22Rv1 (cell line): ENCODE results near the gene MXI1.

ENCODE experiments used
- H3K27ac ChIP-seq: fragments of 450-650 bp; 2 replicates; pipeline ENCODE4 v1.5.1; 2017
- ZFX ChIP-seq: fragments of 450-650 bp; IDR thresholded peaks from 2 replicates; pipeline ENCODE4 v1.6.1; 2017; ENCODE audit warnings: antibody characterized with exemption, borderline replicate concordance
- TF ChIP-seq, protein P1 (sequence below): fragments of 450-650 bp; IDR thresholded peaks from 2 replicates; pipeline ENCODE4 v1.5.1; 2017; ENCODE audit warnings: mild to moderate bottlenecking

Gene MXI1

GRCh38 chr10:110163841-110164240, 43.6 kb upstream of the MXI1 start:
- TF ChIP-seq, protein P1, sequence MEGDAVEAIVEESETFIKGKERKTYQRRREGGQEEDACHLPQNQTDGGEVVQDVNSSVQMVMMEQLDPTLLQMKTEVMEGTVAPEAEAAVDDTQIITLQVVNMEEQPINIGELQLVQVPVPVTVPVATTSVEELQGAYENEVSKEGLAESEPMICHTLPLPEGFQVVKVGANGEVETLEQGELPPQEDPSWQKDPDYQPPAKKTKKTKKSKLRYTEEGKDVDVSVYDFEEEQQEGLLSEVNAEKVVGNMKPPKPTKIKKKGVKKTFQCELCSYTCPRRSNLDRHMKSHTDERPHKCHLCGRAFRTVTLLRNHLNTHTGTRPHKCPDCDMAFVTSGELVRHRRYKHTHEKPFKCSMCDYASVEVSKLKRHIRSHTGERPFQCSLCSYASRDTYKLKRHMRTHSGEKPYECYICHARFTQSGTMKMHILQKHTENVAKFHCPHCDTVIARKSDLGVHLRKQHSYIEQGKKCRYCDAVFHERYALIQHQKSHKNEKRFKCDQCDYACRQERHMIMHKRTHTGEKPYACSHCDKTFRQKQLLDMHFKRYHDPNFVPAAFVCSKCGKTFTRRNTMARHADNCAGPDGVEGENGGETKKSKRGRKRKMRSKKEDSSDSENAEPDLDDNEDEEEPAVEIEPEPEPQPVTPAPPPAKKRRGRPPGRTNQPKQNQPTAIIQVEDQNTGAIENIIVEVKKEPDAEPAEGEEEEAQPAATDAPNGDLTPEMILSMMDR, result no peak
- no peak for TF ChIP-seq ZFX
- H3K27ac ChIP-seq, result no peak overlapping the region

GRCh38 chr10:110165239-110165638, 42.2 kb upstream of the MXI1 start:
- H3K27ac ChIP-seq, result no peak overlapping the region
- no peak for TF ChIP-seq ZFX
- TF ChIP-seq, protein P1, result no peak

DNA sequence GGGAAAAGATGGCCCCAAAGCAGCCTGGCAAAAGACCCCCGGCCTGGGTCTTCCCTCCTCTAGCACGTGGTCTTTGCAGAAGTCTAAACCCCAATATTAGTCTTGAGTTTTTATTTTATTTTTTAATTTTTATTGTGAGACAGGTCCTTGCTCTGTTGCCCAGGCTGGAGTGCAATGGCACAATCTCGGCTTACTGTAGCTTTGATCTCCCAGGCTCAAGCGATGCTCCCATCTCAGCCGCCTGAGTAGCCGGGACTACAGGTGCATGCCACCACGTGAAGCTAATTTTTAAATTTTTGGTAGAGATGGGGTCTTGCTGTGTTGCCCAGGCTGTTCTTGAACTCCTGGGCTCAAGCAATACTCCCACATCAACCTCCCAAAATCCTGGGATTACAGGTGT, 40.3 kb upstream of the MXI1 start:
- H3K27ac ChIP-seq, result no peak overlapping the region
- TF ChIP-seq ZFX, result no peak
- TF ChIP-seq, protein P1, result no peak

DNA sequence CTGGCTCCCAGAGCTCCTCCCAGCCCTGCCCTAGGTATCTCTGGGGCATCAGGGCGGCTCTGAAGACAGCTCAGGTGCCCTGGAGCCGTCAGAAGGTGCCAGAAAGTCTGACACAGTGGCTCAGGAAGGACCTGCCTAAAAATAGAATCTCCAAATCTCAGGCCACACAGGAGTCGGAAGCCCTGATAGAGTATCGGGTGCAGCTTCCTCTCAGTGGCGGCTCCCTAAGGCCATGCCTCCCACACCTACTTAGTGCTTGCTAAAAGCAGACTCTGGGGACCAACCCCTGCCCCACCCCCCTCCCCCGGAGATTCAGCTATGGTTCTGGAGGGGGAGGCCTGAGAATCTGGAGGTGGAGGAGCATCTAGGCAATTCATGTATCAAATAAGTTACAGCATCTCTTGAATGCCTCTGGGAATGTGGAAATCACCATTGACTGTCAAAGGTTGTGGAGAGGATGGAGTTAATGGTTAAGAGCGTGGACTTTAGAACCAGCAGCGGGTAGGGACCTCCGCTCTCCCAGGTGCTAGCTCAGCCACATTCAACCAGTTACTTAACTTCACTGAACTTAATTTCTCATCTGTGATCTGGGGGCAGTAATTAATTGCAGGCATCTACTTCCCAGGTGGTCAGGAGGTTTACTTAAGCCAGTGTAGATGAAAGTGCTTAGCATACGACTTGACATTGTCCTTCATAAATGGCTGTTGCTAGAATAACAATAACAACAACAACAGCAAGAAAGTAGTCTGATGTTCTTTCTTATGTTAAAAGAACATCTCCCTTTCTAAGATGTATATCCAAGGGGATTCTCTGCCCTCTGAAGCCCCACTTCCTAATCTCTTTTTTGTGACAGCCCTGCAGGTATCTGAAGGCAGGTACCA, 38.6 kb upstream of the MXI1 start:
- no peak overlapping the region for H3K27ac ChIP-seq
- no peak for TF ChIP-seq ZFX
- TF ChIP-seq, protein P1, result no peak

- TF ChIP-seq ZFX, result no peak
- TF ChIP-seq, protein P1, result no peak
- H3K27ac ChIP-seq, result no peak overlapping the region
Observed at GRCh38 chr10:110169586-110169985, 37.8 kb upstream of the MXI1 start.

- TF ChIP-seq, protein P1, result no peak
- TF ChIP-seq ZFX, result no peak
- no peak overlapping the region for H3K27ac ChIP-seq
Observed at GRCh38 chr10:110170142-110170971, 37.0 kb upstream of the MXI1 start.

DNA sequence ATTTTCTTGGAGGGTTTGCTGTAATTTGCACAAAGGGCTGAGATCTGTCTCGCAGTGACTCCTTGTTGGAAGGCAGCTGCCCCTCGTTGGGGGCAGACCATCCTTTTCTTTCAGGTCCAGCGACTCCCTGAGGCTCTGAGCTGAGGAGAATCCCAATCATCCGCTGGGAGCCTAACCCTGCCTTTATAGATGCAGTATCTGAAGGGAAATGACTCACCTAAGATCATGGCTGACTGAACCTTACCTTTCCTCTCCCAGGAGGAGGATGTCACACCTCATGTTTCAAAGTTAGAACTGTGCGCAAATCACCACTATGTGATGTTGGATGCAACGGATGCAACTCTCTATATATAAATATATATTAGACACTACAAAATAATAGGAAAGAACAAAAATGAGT, 36.4 kb upstream of the MXI1 start:
- no peak overlapping the region for H3K27ac ChIP-seq
- TF ChIP-seq, protein P1, result no peak
- TF ChIP-seq ZFX, result no peak
